ENCODE measurements around the gene LIMS1.

DNA sequence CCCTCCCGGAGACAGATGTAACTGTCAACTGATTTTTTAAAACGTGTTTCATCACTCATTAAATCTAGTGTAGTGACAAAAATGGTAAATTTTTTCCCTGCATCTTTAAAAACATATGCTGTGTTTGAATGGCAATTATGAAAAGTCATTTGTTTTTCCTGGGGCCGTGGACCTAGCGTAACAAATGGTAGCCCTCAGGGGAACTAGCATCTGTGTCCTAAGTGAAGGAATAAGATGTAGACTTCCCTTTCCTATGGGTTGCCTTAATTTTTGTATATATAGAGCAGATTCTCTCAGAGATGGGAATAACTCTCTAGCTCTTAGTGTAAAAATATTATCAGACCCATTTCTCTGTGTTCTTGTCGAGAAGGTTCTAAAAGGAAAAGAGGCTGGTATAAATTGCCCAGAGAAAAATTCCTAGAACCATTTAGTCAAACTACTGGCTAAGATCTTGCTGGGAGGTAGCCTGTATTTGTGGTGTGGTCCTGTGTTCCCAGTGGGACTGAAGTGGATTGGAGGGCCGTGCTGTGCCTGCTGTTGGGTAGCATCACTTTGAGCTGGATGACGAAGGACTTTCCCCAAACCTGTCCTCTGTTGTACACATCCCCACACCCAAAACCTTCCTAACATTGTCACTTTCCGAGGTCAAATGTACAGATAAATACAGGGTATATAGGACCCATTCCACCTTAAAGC is 85.8 kb downstream of the LIMS1 start:
- no peak for TF ChIP-seq GATA2 (IDR thresholded peaks at IDR 0.05; ENCODE audit: low read depth, low read length)
- TF ChIP-seq GATA3 (IDR thresholded peaks at IDR 0.05; ENCODE audit: low read depth, low read length) = no peak
